Stimulated activated naive CD4-positive, alpha-beta T cell treated with Interleukin-2 at 50 U/mL for 16 hours (primary cell): ENCODE data around the gene GNL1.
"Not testable (repeated sequence)": the region's sequence is repeated elsewhere in the genome, so short reads cannot be mapped to it uniquely, and the experiment has no call there.

ENCODE experiments used
- DNase-seq: peaks from one replicate; lab custom pipeline; 2025; lab: John Stamatoyannopoulos, UW

GNL1 gene

GRCh38 chr6:30529349-30529875 lies 26.9 kb downstream of the GNL1 start:
- peak; percentile 55 for DNase-seq

GRCh38 chr6:30526444-30526843 lies 29.8 kb downstream of the GNL1 start:
- DNase-seq = not testable (repeated sequence)

- DNase-seq = not testable (repeated sequence)
Measured at GRCh38 chr6:30521952-30522351, 34.3 kb downstream of the GNL1 start.

GRCh38 chr6:30521082-30521481 lies 35.2 kb downstream of the GNL1 start:
- DNase-seq = not testable (repeated sequence)

- no peak for DNase-seq
Measured at GRCh38 chr6:30520522-30520921, 35.8 kb downstream of the GNL1 start.

- not testable (repeated sequence) for DNase-seq
Measured at GRCh38 chr6:30518505-30519145, 37.7 kb downstream of the GNL1 start.

- not testable (repeated sequence) for DNase-seq
Measured at GRCh38 chr6:30517767-30518504, 38.4 kb downstream of the GNL1 start.

GRCh38 chr6:30516754-30517076 lies 39.6 kb downstream of the GNL1 start:
- not testable (repeated sequence) for DNase-seq

- DNase-seq = peak; percentile 94
Measured at GRCh38 chr6:30515944-30516753, 40.1 kb downstream of the GNL1 start.

- DNase-seq = no peak
Measured at GRCh38 chr6:30515106-30515505, 41.2 kb downstream of the GNL1 start.

- DNase-seq = no peak
Measured at GRCh38 chr6:30513451-30513850, 42.8 kb downstream of the GNL1 start.

- DNase-seq = no peak
Measured at GRCh38 chr6:30511169-30511546, 45.1 kb downstream of the GNL1 start.

- no peak for DNase-seq
Measured at GRCh38 chr6:30510419-30511168, 45.7 kb downstream of the GNL1 start.

- no peak for DNase-seq
Measured at GRCh38 chr6:30508890-30509736, 47.2 kb downstream of the GNL1 start.

GRCh38 chr6:30507849-30508827 lies 48.2 kb downstream of the GNL1 start:
- DNase-seq = no peak

GRCh38 chr6:30500421-30501355 lies 55.6 kb downstream of the GNL1 start:
- no peak for DNase-seq

- DNase-seq = not testable (repeated sequence)
Measured at GRCh38 chr6:30498705-30499104, 57.6 kb downstream of the GNL1 start.

GRCh38 chr6:30497714-30498113 lies 58.6 kb downstream of the GNL1 start:
- DNase-seq = no peak

GRCh38 chr6:30497261-30497599 lies 59.1 kb downstream of the GNL1 start:
- not testable (repeated sequence) for DNase-seq
